NCI-H510A (cell line): ENCODE results near the gene HDGFL1.

ENCODE experiments used
- DNase-seq: peaks from one replicate; lab custom pipeline; 2025; lab: John Stamatoyannopoulos, UW

HDGFL1 gene

GRCh38 chr6:22569281-22570184 is at the start of gene HDGFL1:
HDGFL1 (plus strand) TSS chr6:22569566; CDS start chr6:22569576, 10 bp downstream.
- no peak for DNase-seq

DNA sequence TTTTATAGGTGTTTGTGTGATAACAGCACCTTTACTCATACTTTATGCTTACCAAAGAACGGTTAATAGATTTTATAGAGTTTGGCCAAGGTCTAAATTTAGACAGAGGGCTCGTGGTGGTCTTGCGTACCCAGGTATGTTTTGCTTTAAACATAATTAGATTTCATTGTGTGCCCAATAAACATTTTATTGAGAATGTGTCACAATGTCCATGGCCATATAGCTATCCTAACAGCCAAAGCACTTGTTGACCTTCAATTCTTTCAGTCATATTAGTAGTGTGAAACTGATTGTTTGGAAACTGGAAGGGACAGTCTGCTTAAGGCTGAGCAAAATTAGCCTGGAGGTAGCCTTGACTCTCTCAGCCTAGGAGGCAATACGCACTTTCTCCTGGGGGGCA is 48.3 kb upstream of the HDGFL1 start:
- DNase-seq: no peak

DNA sequence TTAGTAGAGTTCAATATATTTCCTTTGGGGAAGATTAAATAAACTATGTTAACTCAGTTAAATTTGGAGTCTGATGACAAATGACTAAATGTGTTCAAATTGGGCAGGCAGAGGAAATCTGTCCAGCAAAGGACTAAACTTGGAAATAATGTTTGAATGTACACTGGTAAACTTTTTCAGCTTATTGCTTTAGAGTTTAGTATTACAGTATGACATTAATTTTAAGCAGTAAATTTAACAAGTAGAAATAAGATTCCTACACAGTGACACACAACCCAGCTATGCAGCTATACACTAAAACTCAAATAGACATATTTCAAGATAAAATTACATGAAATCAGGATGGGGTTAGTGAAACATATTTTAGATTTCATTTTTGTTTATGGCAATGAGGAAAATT is 42.6 kb upstream of the HDGFL1 start:
- no peak for DNase-seq

GRCh38 chr6:22529866-22530265 is 39.5 kb upstream of the HDGFL1 start:
- DNase-seq: no peak

DNA sequence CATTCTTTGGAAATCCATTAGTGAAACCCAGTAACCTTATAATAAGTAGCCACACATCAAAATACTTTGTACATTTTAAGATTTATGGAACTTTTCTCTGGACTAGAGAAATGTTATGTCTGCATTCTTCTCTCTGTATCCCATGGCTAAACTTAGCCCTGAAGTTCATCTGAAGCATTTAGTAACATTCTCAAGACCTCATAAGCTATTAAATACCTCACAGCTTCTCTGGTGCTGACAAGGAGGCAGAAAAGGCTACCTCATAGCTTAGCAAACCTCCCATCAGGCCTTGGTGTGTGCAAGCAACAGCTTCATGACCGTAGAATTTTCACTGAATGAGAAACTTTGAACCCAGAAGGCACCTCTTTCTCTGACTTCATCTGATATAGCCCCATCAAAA is 38.9 kb upstream of the HDGFL1 start:
- DNase-seq: no peak

GRCh38 chr6:22536122-22536521 is 33.2 kb upstream of the HDGFL1 start:
- no peak for DNase-seq

GRCh38 chr6:22544476-22544875 is 24.9 kb upstream of the HDGFL1 start:
- no peak for DNase-seq

GRCh38 chr6:22545051-22545450 is 24.3 kb upstream of the HDGFL1 start:
- no peak for DNase-seq

DNA sequence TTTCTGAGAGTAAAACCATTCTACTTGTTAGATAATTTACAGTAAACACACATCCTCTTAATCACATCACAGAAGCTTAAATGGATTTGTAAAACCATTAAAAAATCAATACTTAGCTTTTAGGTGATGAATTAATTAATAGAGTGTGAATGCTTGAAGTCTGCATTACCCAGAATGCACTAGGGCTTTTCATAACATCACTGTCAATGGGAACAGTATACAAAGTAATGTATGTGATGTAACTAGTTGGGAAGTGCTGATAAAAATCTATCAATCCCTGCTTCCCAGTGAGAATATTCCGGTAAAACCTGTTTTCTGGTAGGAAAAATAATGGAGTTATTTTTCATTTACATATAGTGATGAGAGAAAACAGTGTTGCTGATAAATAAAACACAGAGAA is 23.1 kb upstream of the HDGFL1 start:
- DNase-seq: no peak

- no peak for DNase-seq
These were observed 18.2 kb upstream of the HDGFL1 start for GRCh38 chr6:22550971-22551670.

DNA sequence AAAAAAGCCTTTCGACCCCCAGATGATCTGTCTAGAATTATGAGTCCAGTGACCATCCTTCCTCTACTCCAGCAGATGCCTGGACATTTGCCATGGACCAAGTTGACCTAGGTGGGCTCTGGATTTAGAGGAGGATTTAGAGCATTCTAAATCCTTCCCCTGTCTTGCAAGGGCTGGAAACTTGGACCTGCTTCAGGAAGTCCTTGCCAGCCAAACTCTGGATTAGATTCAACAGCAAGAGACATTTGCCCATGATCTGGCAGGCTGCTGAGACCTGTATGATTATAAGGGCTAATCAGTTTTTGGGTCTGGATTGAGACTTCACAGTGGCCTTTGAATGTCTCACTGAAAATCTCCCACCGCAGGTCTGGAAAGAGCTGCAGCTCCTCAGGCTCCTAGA is 13.1 kb upstream of the HDGFL1 start:
- DNase-seq: no peak

- no peak for DNase-seq
These were observed 12.4 kb upstream of the HDGFL1 start for GRCh38 chr6:22557007-22557406.

- DNase-seq: no peak
These were observed 11.0 kb upstream of the HDGFL1 start for GRCh38 chr6:22558288-22558882.

DNA sequence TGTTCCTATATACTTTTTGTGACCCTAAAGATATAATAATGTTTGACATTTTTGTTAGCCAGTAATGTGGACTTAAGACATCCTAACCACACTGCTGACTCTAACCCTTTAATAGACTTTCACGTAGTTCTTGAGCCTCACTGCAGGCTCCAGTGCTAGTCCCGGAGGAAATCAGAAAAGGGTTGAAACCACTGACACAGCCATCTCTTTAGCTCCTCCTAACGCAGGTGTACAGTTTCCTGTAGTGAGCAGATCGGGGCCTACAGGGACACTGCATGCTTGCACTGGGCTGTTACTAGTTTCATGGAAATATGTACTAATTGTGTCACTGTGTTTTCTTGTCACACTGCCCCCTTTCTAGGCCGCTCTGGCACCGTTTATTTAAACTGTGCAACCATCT is 512 bp upstream of the HDGFL1 start:
- DNase-seq: no peak

DNA sequence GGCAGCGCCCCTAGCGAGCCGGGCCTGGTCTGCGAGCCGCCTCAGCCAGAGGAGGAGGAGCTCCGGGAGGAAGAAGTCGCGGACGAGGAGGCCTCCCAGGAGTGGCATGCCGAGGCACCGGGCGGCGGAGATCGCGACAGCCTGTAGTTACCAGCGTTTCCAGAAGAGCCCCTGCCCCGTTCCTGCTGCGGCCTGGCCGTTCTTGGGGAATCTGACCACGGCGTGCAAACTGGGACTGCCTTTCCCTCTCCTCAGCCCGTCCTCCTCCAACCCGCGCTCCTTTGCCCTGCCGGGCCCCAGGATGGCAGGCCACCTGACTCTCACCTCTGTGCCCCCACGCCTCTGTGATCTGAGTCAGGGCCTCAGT is 802 bp downstream of the HDGFL1 start:
- DNase-seq: no peak

DNA sequence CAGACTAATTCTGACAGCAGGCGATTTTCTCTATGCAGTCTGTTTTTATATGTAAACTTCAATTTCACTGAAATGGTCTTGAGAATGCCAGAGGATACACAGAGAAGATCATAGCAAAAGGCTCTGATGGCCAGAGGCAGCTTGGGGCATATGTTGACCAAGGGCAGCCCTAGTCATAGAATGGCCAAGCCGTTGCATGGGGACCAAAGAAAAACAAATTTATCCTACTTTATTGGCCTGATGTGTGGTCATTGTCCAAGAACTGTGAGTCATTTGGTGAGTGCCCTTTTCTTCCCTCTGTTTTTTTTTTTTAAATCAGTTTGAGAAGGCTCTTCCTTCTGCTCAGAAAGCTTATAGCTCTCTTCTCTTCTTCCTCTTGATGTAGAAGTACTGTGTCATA is 5.8 kb downstream of the HDGFL1 start:
- DNase-seq: no peak

DNA sequence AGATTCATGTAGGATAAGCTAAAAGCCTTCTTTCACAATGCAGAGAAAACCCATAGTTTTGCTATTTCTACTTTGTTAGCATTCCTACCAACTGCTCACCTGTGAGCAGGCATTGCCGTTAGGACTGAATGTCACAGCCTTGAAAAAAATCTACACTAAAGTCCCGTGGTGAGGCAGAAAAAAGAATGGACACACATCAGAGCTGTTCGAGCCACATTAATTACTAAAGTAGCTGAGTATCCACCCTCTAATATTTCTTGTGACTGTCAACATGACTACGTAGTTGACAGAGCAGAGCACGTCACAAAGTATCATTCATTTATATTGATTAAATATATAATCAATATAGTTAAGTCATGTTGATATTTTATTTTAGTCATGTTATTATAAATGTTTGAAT is 10.1 kb downstream of the HDGFL1 start:
- DNase-seq: no peak

DNA sequence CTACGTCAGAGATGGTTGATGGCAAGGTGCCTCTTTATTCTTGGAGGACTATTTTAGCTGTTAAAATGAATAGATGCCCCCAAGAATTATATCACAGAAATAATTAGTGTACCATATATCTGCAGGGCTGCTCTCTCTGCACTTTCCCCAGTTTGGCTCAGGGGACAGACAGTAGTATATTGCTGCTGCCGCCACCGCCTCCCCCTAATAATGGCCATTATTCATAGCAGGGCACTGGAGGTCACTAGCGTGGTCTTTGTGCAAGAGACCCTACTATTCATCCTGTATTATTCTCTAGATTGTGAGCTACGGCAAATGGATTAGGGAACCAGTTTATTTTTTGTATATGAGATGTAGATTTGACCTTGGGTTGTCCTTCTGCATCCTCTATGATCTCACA is 11.0 kb downstream of the HDGFL1 start:
- no peak for DNase-seq

GRCh38 chr6:22582417-22583205 is 13.2 kb downstream of the HDGFL1 start:
- no peak for DNase-seq

GRCh38 chr6:22583230-22583629 is 13.9 kb downstream of the HDGFL1 start:
- DNase-seq: no peak

GRCh38 chr6:22583927-22584326 is 14.6 kb downstream of the HDGFL1 start:
- DNase-seq: no peak

- DNase-seq: no peak
These were observed 19.8 kb downstream of the HDGFL1 start for GRCh38 chr6:22589118-22589517.
